Hepatocyte (in vitro differentiated cells): Measurements from ENCODE around the gene CCNG1.

ENCODE experiments used
- CTCF ChIP-seq: fragments of 200-600 bp; sonication (generic); IDR thresholded peaks from 2 replicates; pipeline ENCODE4 v1.5.1; 2016; ENCODE audit warnings: antibody characterized with exemption, mild to moderate bottlenecking; ENCODE audit not compliant: poor library complexity
- EZH2 ChIP-seq: fragments of 200-600 bp; sonication (generic); IDR thresholded peaks from 2 replicates; pipeline ENCODE4 v1.6.1; 2016; ENCODE audit warnings: antibody characterized with exemption, mild to moderate bottlenecking, borderline replicate concordance
- EZH2phosphoT487 ChIP-seq: fragments of 200-600 bp; sonication (generic); IDR thresholded peaks from one replicate; pipeline ENCODE4 v1.6.1; 2018; ENCODE audit warnings: antibody characterized with exemption, mild to moderate bottlenecking, low read depth, moderate library complexity; ENCODE audit not compliant: unreplicated experiment, severe bottlenecking

GRCh38 chr5:163395792-163396191 lies 41.6 kb upstream of the CCNG1 start:
- TF ChIP-seq CTCF (no peak), EZH2 (no peak), EZH2phosphoT487 (no peak)
